Parathyroid adenoma (tissue), 2 donors: ENCODE results near the gene METTL22.

Source experiments
- H2AFZ ChIP-seq: fragments of 300-600 bp; sonication (generic); one replicate; pipeline ENCODE4 v1.7.0; 2017; ENCODE audit warnings: antibody characterized with exemption, mild to moderate bottlenecking
- H3K27ac ChIP-seq: fragments of 300-600 bp; sonication (generic); one replicate; pipeline ENCODE4 v1.7.0; 2017
- H3K27me3 ChIP-seq: fragments of 300-600 bp; sonication (generic); one replicate; pipeline ENCODE4 v1.7.0; 2017; ENCODE audit warnings: low read length; ENCODE audit not compliant: control insufficient read depth, insufficient read depth
- H3K36me3 ChIP-seq: fragments of 300-600 bp; sonication (generic); one replicate; pipeline ENCODE4 v1.7.0; 2017; ENCODE audit warnings: low read length; ENCODE audit not compliant: control insufficient read depth, insufficient read depth
- H3K4me1 ChIP-seq: fragments of 300-600 bp; sonication (generic); one replicate; pipeline ENCODE4 v1.7.0; 2017; ENCODE audit warnings: control low read depth
- H3K4me2 ChIP-seq: fragments of 300-600 bp; sonication (generic); one replicate; pipeline ENCODE4 v1.7.0; 2017; ENCODE audit warnings: low read length
- H3K4me3 ChIP-seq: fragments of 300-600 bp; sonication (generic); one replicate; pipeline ENCODE4 v1.7.0; 2017; ENCODE audit warnings: low read depth, low read length
- H3K79me2 ChIP-seq: fragments of 300-600 bp; sonication (generic); one replicate; pipeline ENCODE4 v1.7.0; 2017; ENCODE audit warnings: control low read depth
- H3K9ac ChIP-seq: fragments of 300-600 bp; sonication (generic); one replicate; pipeline ENCODE4 v1.7.0; 2017; ENCODE audit warnings: mild to moderate bottlenecking
- H3K9me3 ChIP-seq: fragments of 300-600 bp; sonication (generic); one replicate; pipeline ENCODE4 v1.7.0; 2017; ENCODE audit warnings: low read length; ENCODE audit not compliant: control insufficient read depth
- CTCF ChIP-seq: fragments of 300-600 bp; sonication (generic); IDR thresholded peaks from one replicate; pipeline ENCODE4 v1.7.0; 2017; ENCODE audit warnings: antibody characterized with exemption, mild to moderate bottlenecking
- donor health status: primary hyperparathyroidism.

The METTL22 gene

GRCh38 chr16:8619671-8620370 is 1.7 kb upstream of the METTL22 start:
- H3K4me3 ChIP-seq = no peak overlapping the region
- no peak for TF ChIP-seq CTCF
- H3K79me2 ChIP-seq = peaks cover 17% of the 10 kb centered on the region
- no peak overlapping the region for H2AFZ ChIP-seq
- H3K4me2 ChIP-seq = no peak overlapping the region
- no peak overlapping the region for H3K9ac ChIP-seq
- H3K27ac ChIP-seq = no peak overlapping the region
- no peaks in the 10 kb centered on the region for H3K27me3 ChIP-seq
- H3K4me1 ChIP-seq = no peaks in the 10 kb centered on the region
- no peaks in the 10 kb centered on the region for H3K9me3 ChIP-seq
- H3K36me3 ChIP-seq = no peaks in the 10 kb centered on the region

- peaks cover 17% of the 10 kb centered on the region for H3K79me2 ChIP-seq
- H3K27me3 ChIP-seq = no peaks in the 10 kb centered on the region
- no peaks in the 10 kb centered on the region for H3K9me3 ChIP-seq
- H3K27ac ChIP-seq = no peak overlapping the region
- no peak overlapping the region for H3K9ac ChIP-seq
- no peak overlapping the region for H2AFZ ChIP-seq
- no peak overlapping the region for H3K4me3 ChIP-seq
- TF ChIP-seq CTCF = no peak
- no peaks in the 10 kb centered on the region for H3K4me1 ChIP-seq
- no peak overlapping the region for H3K4me2 ChIP-seq
- no peaks in the 10 kb centered on the region for H3K36me3 ChIP-seq
Measured at GRCh38 chr16:8620535-8620934, 963 bp upstream of the METTL22 start.

GRCh38 chr16:8621222-8621571 is 301 bp upstream of the METTL22 start:
- Histone ChIP-seq H3K27me3 (no peaks in the 10 kb centered on the region), H2AFZ (peak overlapping the region; percentile 98), H3K4me2 (peak overlapping the region; percentile 78), H3K4me3 (peak overlapping the region; percentile 93), H3K9ac (no peak overlapping the region), H3K27ac (no peak overlapping the region), H3K9me3 (no peaks in the 10 kb centered on the region), H3K79me2 (peaks cover 17% of the 10 kb centered on the region), H3K36me3 (no peaks in the 10 kb centered on the region), H3K4me1 (no peaks in the 10 kb centered on the region)
- no peak for TF ChIP-seq CTCF

GRCh38 chr16:8622315-8622656 is 788 bp downstream of the METTL22 start:
- H2AFZ ChIP-seq = peak overlapping the region; percentile 98
- peak overlapping the region; percentile 89 for H3K9ac ChIP-seq
- H3K27ac ChIP-seq = no peak overlapping the region

More at GRCh38 chr16:8622315-8622656, 788 bp downstream of the METTL22 start:
- Histone ChIP-seq H3K4me3 (peak overlapping the region; percentile 93), H3K79me2 (peaks cover 17% of the 10 kb centered on the region), H3K9me3 (no peaks in the 10 kb centered on the region), H3K27me3 (no peaks in the 10 kb centered on the region), H3K4me1 (no peaks in the 10 kb centered on the region), H3K4me2 (peak overlapping the region; percentile 78), H3K36me3 (no peaks in the 10 kb centered on the region)
- no peak for TF ChIP-seq CTCF
